CD4-positive, alpha-beta T cell treated with Interferon gamma for 1 hour (primary cell): Measurements from ENCODE around the gene SYNGAP1.

Source experiments
- DNase-seq: peaks from one replicate; pipeline ENCODE4 v3.0.0-alpha.2; 2020

SYNGAP1 gene

GRCh38 chr6:33405386-33405940 lies 14.4 kb upstream of the SYNGAP1 start:
- DNase-seq, result no peak

- DNase-seq, result no peak
Measured at GRCh38 chr6:33406126-33406525, 13.7 kb upstream of the SYNGAP1 start.

- no peak for DNase-seq
Measured at GRCh38 chr6:33407132-33407718, 12.6 kb upstream of the SYNGAP1 start.

- peak; percentile 99 for DNase-seq
Measured at GRCh38 chr6:33410050-33410710, 9.7 kb upstream of the SYNGAP1 start.

- DNase-seq, result peak; percentile 93
Measured at GRCh38 chr6:33410711-33411631, 8.9 kb upstream of the SYNGAP1 start, which contains the start of gene PHF1. TSS of gene PHF1 (plus strand) at chr6:33411014. CDS start at chr6:33412264, 1,250 bp downstream.

GRCh38 chr6:33411632-33412005 lies 8.2 kb upstream of the SYNGAP1 start:
- no peak for DNase-seq

- DNase-seq, result no peak
Measured at GRCh38 chr6:33412140-33413009, 7.5 kb upstream of the SYNGAP1 start.

- DNase-seq, result no peak
Measured at GRCh38 chr6:33413241-33414120, 6.4 kb upstream of the SYNGAP1 start.

GRCh38 chr6:33414592-33415271 lies 5.1 kb upstream of the SYNGAP1 start:
- DNase-seq, result no peak

- DNase-seq, result no peak
Measured at GRCh38 chr6:33415831-33416230, 4.0 kb upstream of the SYNGAP1 start.

GRCh38 chr6:33416386-33417127 lies 3.3 kb upstream of the SYNGAP1 start:
- no peak for DNase-seq

GRCh38 chr6:33417128-33417902 lies 2.5 kb upstream of the SYNGAP1 start:
- DNase-seq, result no peak

GRCh38 chr6:33417903-33418689 lies 1.8 kb upstream of the SYNGAP1 start, which contains the start of gene CUTA:
TSS of gene CUTA (minus strand) at chr6:33418107. CDS start at chr6:33418000, 107 bp downstream.
- peak; percentile 100 for DNase-seq

- peak; percentile 79 for DNase-seq
Measured at GRCh38 chr6:33418690-33419291, 1.1 kb upstream of the SYNGAP1 start.

GRCh38 chr6:33420491-33421343 lies 852 bp downstream of the SYNGAP1 start:
- DNase-seq, result no peak

- DNase-seq, result no peak
Measured at GRCh38 chr6:33421344-33421643, 1.4 kb downstream of the SYNGAP1 start.

GRCh38 chr6:33423777-33424176 lies 3.9 kb downstream of the SYNGAP1 start:
- DNase-seq, result no peak
